Breast epithelium (tissue), 3 donors: Measurements from ENCODE around the gene ITGA6.

Experiments used
- CTCF ChIP-seq, 3 donors: fragments of 450-650 bp; IDR thresholded peaks; one replicate each; pipeline ENCODE4 v1.5.1; 2016 to 2017; ENCODE audit warnings: antibody characterized with exemption in 3 of 3, mild to moderate bottlenecking in 3 of 3, moderate library complexity in 3 of 3
- POLR2A ChIP-seq: fragments of 450-650 bp; IDR thresholded peaks from one replicate; pipeline ENCODE4 v1.6.1; 2016; ENCODE audit warnings: antibody characterized with exemption, mild to moderate bottlenecking, moderate library complexity
- POLR2AphosphoS5 ChIP-seq, 3 donors: sonication (generic); formaldehyde crosslinking; IDR thresholded peaks; one replicate each; pipeline ENCODE4 v1.6.1; 2017; ENCODE audit warnings: antibody characterized with exemption in 3 of 3

DNA sequence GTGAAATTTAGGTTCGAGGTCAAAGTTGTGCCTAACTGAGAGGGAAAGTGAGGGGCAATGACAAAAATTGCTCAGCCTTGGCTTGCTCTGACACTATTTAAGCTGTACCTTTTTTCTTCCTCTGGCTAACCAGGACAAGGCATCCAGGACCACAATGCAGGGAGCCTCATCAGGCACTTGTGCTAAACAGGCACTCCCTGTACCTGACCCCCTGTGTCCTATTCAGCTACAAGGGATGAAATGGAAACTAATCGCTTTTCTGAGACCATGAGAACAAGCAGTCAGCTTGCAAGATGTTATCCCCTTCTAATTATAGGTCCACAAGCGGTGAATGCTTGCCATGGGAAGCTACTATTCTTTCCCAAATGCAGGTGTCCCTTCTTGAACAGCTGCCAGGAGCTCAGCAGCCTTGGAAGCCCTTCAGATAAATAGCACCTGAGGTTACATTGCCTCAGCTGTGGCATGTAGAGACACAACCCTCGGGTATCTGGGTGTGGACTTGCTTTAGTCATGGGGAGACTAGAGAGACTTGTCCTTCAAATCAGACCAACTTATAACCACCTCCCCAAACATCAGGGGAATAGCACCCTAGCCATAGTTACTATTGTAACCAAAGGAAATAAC lies 19.1 kb upstream of the ITGA6 start:
- no peak for TF ChIP-seq POLR2AphosphoS5 (IDR thresholded peaks at IDR 0.05)
- TF ChIP-seq CTCF (IDR thresholded peaks at IDR 0.05): no peak
- no peak for TF ChIP-seq POLR2A
